Gastrocnemius medialis (tissue), 4 donors: ENCODE measurements around the gene ASB13.

Source experiments
- CTCF ChIP-seq, 5 experiments: fragments of 450-650 bp in 3 of 5; fragments of 200-600 bp in 2 of 5; sonication (generic) in 2 of 5; IDR thresholded peaks in 4 of 5; conservative IDR thresholded peaks in 1 of 5; 1 replicate in 4 of 5; 2 replicates in 1 of 5; pipeline ENCODE4 v1.5.1; 2016 to 2019; ENCODE audit warnings: antibody characterized with exemption in 5 of 5, mild to moderate bottlenecking in 3 of 5, moderate library complexity in 3 of 5
- POLR2A ChIP-seq, 2 donors: fragments of 450-650 bp; IDR thresholded peaks; one replicate each; pipeline ENCODE4 v1.6.1; 2017; ENCODE audit warnings: antibody characterized with exemption in 2 of 2, mild to moderate bottlenecking in 2 of 2, moderate library complexity in 2 of 2

GRCh38 chr10:5614155-5614721 lies 52.2 kb downstream of the ASB13 start:
- no peak for TF ChIP-seq POLR2A (IDR thresholded peaks at IDR 0.05)
- no peak for TF ChIP-seq CTCF (IDR thresholded peaks at IDR 0.05 in 4 of 5, conservative IDR thresholded peaks at IDR 0.05 in 1 of 5)
